Measurements from ENCODE around the gene SNX6. TPM values are rescaled to one million over a fixed set of nuclear protein-coding genes. Genes with fewer than 3 reads are reported as not detected.
A peak's percentile ranks its signal among the peaks of the same experiment; 100 is the strongest.
"Not testable (repeated sequence)": the region's sequence is repeated elsewhere in the genome, so short reads cannot be mapped to it uniquely, and the experiment has no call there.

Gene SNX6
- total RNA-seq, 1 donor, result 233 TPM

- no peak overlapping the region for H3K4me3 ChIP-seq (ENCODE audit: low read depth, low read length)
- no peak for TF ChIP-seq CTCF (IDR thresholded peaks at IDR 0.05; ENCODE audit: insufficient read depth, low read depth, low read length)
Measured at GRCh38 chr14:34650786-34651584, 21.0 kb upstream of the SNX6 start.

DNA sequence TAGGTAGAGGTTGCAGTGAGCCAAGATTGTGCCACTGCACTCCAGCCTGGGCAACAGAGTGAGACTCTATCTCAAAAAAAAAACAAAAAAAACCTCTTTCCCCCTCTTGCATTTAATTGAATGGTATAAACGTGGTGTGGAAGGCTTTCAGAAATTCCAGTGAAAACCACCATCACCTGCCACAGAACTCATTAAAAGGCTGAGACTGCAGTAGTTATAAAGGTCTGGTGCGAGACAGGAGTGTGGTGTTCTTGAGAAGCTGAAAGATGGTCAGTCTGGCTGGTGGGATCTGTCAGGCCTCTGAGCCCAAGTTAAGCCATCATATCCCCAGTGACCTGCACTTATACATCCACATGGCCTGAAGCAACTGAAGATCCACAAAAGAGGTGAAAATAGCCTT is 20.1 kb upstream of the SNX6 start:
- not testable (repeated sequence) for DNase-seq (ENCODE audit: low read depth); H3K4me3 ChIP-seq (ENCODE audit: low read depth, low read length)

More at GRCh38 chr14:34650786-34651584, 21.0 kb upstream of the SNX6 start:
- peak; percentile 99 for DNase-seq (ENCODE audit: low read depth)

DNA sequence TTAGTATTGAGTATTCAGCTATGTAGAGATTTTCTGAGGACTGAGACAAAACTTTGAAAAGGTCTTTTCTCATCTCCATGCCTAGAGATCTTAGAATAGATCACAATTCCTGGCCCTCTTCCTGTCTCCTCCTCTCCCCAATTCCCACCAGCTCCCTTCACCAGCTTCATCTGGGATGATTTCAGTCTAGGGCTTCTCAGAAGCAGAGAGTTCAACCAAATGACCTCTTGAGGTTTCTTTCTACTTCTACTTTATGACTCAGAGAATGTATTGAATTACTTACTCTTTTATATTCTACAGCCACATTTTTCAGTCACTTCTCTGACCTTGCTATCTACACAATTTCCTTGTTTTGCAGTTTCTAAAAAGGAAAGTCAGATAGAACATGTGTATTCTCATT is 19.4 kb upstream of the SNX6 start:
- DNase-seq (ENCODE audit: low read depth), result peak; percentile 95
- H3K4me3 ChIP-seq (ENCODE audit: low read depth, low read length), result no peak overlapping the region
- TF ChIP-seq CTCF (IDR thresholded peaks at IDR 0.05; ENCODE audit: insufficient read depth, low read depth, low read length), result no peak

DNA sequence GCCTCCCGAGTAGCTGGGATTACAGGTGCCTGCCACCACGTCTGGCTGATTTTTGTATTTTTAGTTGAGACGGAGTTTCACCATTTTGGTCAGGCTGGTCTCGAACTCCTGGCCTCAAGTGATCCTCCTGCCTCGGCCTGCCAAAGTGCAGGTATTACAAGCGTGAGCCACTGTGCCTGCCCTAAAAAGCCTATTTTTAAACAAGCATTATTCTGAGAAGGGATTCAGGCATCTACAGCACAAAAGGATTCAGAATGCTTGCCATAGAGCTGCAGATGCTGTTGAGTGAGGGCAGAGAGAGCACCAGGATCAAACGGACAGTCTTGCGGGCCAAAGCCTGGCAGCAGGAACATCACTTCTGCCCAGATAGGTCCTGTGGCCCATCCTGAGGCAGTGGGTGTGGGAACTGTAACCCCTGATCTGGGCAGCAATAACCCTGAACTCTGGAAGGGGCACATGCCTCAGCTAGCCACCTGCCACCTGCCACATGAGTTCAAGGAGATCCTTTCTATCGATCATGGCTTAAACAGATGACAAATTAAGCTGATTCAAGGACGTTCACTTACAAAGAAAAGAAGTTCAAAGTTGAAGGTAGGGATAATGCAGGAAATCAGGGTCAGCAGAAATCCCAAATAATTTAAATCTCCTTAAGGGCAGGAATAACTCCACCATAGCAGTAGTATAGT is 16.8 kb upstream of the SNX6 start:
- TF ChIP-seq CTCF (IDR thresholded peaks at IDR 0.05; ENCODE audit: insufficient read depth, low read depth, low read length), result no peak
- H3K4me3 ChIP-seq (ENCODE audit: low read depth, low read length), result no peak overlapping the region
- no peak for DNase-seq (ENCODE audit: low read depth)

DNA sequence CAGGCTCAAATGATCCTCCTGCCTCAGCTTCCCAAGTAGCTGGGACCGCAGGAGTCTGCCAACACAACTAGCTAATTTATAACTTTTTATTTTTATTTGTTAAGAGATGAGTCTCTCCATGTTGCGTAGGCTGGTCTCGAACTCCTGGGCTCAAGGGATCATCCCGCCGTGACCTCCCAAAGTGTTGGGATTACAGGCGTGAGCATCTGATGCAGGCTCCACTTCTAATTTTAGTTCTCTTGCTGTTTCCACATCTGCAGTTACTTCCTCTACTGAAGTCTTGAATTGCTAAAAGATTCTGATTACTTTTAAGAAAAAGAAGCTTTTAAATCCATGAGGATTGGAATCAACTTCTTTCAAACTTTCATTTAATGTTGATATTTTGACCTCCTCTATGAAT is 13.4 kb upstream of the SNX6 start:
- DNase-seq (ENCODE audit: low read depth), result no peak
- TF ChIP-seq CTCF (IDR thresholded peaks at IDR 0.05; ENCODE audit: insufficient read depth, low read depth, low read length), result no peak
- no peak overlapping the region for H3K4me3 ChIP-seq (ENCODE audit: low read depth, low read length)

DNA sequence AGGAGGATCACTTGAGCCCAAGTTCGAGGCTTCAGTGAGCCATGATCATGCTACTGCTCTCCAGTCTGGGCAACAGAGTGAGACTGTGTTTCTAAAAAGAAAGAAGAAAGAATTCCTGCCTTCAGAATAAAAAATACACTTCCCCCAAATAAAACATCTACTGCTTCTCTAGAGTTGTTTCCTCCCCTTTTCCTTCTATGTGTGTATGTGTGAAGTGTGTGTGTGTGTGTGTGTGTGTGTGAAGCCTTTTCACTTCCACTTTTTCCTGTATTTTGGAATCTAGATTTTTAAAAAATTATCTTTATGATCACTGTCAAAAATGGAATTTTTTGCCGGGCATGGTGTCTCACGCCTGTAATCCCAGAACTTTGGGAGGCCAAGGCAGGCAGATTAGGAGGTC is 12.6 kb upstream of the SNX6 start:
- no peak for TF ChIP-seq CTCF (IDR thresholded peaks at IDR 0.05; ENCODE audit: insufficient read depth, low read depth, low read length)
- DNase-seq (ENCODE audit: low read depth), result no peak
- H3K4me3 ChIP-seq (ENCODE audit: low read depth, low read length), result no peak overlapping the region

DNA sequence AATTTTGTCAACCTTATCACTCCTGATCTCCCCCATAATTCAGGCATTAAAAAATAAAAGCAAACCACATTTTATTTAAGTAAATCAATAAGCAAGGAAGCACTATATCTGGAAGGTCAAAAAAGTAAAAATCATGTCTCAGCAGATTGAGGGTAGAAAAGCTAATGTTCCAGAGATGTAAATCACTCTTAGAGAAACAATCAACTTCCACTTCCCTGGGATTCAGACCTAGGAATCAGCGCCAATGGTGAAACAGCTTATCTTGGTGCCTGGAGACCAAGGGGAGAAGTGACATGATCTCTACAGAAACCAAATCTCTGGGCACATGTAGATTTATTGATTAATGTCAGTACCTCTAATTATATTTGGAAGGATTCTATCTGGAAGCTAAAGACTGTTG is 10.9 kb upstream of the SNX6 start:
- DNase-seq (ENCODE audit: low read depth), result no peak
- no peak for TF ChIP-seq CTCF (IDR thresholded peaks at IDR 0.05; ENCODE audit: insufficient read depth, low read depth, low read length)

GRCh38 chr14:34634360-34634771 is 4.4 kb upstream of the SNX6 start:
- not testable (repeated sequence) for H3K4me3 ChIP-seq (ENCODE audit: low read depth, low read length); DNase-seq (ENCODE audit: low read depth)

More for the DNA sequence above, 10.9 kb upstream of the SNX6 start:
- no peak overlapping the region for H3K4me3 ChIP-seq (ENCODE audit: low read depth, low read length)

Data from fibroblast of villous mesenchyme (primary cell).